Measurements from ENCODE around the gene ADRA2A.

Gene ADRA2A
- long read RNA-seq, donor 1, partial matches to known transcripts: 0 of 1 reads
- long read RNA-seq, donor 1, other reads (novel, unspliced or antisense): 0 of 1 reads
- long read RNA-seq, donor 2: 0 reads
- long read RNA-seq, donor 3, partial matches to known transcripts: 0 of 4 reads
- long read RNA-seq, donor 3, other reads (novel, unspliced or antisense): 0 of 4 reads
- long read RNA-seq, donor 4, partial matches to known transcripts: 0 of 1 reads
- long read RNA-seq, donor 4, other reads (novel, unspliced or antisense): 0 of 1 reads
- long read RNA-seq, donor 5, partial matches to known transcripts: 0 of 3 reads
- long read RNA-seq, donor 5, other reads (novel, unspliced or antisense): 0 of 3 reads
- long read RNA-seq, donor 6, partial matches to known transcripts: 0 of 4 reads
- long read RNA-seq, donor 6, other reads (novel, unspliced or antisense): 0 of 4 reads
- long read RNA-seq, donor 7, transcript ADRA2A-201 (1 exons, 3,745 nt): major isoform, 10 of 10 reads
- long read RNA-seq, donor 7, partial matches to known transcripts: 0 of 10 reads
- long read RNA-seq, donor 7, other reads (novel, unspliced or antisense): 0 of 10 reads
- long read RNA-seq, donor 8, partial matches to known transcripts: 0 of 4 reads
- long read RNA-seq, donor 8, other reads (novel, unspliced or antisense): 0 of 4 reads

DNA sequence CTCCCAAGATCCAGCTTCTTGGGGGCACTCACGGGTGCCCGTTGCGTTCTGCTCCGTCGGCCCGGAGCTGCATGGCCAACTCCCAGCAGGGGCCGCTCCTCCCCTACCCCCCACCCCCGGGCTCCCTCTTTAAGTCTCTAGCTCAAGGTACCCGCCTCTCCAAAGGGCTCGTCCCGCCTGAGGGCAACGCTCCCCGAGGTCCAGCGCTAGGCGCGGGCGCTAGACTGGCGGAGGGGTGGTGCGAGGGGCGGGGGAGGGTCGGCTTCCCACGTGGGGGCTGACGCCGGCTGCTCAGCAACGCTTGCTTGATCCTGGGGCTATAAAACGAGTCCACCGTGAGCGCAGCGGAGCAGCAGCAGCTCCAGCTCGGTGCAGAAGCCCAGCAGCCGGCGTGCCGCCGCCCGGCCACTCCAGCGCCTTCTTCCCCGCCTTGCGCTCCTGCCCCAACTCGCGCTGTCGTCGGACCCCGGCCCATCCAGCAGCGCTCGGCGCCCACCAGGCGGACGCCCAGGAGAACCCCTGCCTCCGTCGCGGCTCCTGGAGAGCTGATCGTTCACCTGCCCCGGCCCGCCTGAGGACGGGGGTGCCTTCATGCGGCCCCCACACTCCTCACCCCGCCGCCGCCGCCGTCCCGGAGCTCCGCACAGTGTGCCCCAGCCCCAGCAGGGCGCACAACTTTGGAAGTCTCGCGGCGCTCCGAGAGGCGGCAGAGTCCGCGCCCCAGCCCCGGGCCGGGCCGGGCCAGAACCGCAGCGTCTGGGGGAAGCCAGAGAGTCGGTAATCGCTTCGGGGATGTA, at the start of gene ADRA2A:
ADRA2A (plus strand) TSS at position 348 of the 797 bp plus-strand sequence. CDS start 968 bp downstream, outside the sequence.
- DNase-seq: peak; percentile 65

DNA sequence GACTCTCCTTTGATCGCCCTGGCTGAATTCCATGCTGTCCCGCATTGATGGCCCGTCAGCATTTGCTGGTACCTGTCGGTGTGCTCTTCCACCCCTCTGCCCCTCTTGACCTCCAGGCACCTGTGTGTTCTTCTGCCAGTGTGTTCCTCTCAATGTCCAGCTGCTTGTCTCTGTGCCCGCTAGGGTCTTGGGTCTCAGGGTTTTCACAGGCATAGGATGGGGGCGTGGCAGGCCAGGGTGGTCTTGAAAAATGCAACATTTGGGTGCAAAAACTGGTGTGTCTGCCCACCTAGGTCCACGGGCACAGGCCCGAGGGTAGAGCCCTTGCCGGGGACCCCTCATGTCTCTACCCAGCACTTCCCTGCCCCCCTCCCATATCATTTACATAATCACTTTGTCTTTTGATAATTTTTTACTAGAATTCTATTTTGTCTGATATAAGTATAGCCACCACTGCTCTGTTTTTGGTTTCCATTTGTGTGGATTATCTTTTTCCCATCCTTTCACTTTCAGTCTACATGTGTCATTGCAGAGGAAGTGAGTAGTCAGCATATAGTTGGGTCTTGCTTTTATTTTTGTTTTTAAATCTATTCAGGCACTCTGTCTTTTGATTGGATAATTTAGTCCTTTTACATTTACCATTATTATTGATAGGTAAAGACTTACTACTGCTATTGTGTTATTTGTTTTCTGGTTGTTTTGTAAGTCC, 46.6 kb upstream of the ADRA2A start:
- DNase-seq: no peak

DNA sequence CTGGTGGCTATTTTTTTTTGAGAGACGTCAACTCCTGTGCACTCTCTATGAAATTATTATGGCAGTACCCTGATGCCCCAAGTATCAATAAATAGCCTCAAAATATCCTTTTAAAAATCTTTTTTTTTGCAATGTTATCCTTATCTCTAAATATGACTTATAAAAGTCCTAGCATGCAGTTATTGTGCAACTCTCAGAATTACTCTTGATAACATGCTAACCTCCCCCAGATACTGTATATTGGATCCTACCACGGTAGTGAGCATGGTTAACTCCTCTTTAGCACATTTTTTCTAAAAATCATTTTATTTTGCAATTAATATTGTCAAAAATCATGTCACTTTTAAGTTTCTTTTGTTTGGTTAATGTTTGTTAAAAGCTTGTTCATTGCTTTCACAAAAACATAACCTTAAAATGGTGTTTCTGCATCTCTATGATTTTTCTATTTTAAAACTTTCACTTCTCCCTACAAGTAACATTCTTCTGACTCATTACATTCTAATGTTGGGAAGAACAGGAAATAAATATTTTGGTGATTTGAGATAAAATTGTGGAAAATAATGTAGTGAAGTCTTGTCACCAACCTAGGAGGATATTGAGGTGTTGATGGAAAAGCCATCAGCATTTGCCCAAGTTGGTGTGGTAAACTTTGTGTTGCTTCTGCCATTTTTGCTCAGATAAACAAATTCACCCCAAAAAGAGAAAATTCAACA, 42.1 kb upstream of the ADRA2A start:
- DNase-seq: no peak

DNA sequence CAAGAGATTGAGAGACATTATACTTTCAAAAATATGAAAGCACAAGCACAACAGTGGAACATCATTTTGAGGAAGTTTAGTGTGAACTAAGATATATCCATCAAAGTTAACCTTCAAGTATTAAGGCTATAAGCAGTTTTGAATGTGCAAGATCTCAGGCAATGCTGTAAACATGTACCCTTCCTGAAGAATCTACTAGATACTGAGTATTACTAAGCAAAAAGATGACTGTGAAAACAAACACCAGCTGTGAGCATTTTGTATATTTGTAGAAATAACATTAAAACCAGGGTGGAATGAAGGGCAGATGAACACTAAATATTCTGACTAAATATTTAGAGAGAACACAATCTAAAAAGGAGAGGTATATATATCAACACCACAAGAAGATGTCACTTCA, 41.3 kb upstream of the ADRA2A start:
- no peak for DNase-seq

DNA sequence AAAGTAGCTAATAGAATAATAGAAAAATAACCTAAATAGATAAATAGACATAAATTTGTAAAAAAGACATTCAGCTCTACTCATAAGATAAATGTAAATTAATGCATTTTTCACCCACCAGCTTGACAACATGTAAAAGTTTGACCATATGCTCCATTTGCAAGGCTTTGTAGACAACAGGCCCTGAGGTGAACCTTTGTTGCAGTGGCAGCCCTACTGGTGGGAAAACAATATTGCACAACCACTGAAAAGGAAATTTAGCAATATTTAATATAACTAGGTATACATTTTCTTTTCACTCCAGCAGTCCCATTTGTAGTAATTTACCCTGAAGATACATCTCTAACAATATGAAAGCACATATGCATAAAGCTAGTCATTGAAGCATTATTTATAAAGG, 39.0 kb upstream of the ADRA2A start:
- no peak for DNase-seq

DNA sequence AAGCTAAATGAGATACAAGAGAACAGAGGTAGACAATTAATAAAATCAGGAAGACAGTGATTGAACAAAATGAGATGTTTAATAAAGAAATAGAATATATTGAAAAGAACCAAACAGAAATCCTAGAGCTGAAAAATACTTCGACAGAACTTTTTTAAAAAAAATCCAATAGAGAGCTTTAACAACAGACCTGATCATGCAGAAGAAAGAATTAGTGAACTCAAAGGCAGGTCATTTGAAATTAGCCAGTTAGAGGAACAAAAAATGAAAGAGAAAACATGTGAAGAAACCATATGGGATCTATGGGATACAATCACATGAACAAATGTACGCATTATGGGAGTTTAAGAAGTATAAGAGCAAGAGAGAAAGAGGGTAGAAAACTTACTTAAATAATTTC, 37.3 kb upstream of the ADRA2A start:
- DNase-seq: no peak

DNA sequence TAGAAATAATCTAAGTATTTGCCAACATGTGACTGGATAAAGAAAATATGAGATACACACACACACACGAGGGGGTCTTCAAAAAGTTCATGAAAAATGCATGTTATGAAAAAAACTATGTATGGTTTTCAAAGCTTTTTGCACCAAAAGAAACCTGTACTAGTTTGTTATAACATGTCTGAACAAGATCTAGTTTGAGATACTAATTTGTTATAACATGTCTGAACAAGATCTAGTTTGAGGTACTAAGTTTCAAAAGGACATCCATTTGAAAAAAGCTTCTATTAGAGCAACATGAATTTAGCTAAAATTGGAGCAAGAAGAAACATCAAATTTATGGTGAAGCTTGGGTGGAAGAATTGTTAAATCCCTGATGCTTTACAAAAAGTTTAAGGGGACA, 19.8 kb upstream of the ADRA2A start:
- no peak for DNase-seq

DNA sequence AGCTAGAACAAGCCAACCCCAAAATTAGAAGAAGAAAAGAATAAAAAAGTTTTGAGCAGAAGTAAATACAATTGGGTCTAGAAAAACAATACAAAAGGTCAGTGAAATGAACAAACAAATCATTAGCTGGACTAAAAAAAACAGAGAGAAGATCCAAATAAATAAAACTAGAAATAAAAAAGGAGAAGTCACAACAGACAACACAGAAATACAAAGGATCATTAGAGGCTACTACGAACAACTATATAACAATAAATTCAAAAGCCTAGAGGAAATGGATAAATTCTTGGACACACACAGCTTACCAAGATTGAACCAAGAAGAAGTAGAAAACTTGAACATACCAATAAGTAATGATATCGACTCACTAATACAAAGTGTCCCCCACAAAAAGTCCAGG, 13.4 kb upstream of the ADRA2A start:
- no peak for DNase-seq

- no peak for DNase-seq
These were observed 4.6 kb upstream of the ADRA2A start for GRCh38 chr10:111072232-111072631.

GRCh38 chr10:111075577-111076185, 1.1 kb upstream of the ADRA2A start:
- no peak for DNase-seq

- peak; percentile 93 for DNase-seq
These were observed 593 bp upstream of the ADRA2A start for GRCh38 chr10:111076191-111076681.

DNA sequence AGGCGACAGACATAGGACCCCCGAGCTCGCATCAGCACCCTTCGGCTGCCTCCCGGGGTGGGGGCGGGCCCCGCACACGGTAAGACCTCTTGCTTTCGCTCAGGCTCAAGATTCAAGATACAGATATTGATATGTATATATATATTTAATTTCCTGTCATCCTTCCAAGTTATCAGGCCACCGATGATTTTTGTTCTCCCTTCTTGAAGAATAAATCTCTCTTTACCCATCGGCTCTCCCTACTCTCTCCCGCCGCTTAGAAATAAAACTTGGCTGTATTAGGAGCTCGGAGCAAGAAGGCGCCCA, 603 bp downstream of the ADRA2A start:
- DNase-seq: no peak

GRCh38 chr10:111077785-111078504, 1.1 kb downstream of the ADRA2A start:
- peak; percentile 70 for DNase-seq

GRCh38 chr10:111078505-111079185, 1.8 kb downstream of the ADRA2A start:
- DNase-seq: peak; percentile 53

DNA sequence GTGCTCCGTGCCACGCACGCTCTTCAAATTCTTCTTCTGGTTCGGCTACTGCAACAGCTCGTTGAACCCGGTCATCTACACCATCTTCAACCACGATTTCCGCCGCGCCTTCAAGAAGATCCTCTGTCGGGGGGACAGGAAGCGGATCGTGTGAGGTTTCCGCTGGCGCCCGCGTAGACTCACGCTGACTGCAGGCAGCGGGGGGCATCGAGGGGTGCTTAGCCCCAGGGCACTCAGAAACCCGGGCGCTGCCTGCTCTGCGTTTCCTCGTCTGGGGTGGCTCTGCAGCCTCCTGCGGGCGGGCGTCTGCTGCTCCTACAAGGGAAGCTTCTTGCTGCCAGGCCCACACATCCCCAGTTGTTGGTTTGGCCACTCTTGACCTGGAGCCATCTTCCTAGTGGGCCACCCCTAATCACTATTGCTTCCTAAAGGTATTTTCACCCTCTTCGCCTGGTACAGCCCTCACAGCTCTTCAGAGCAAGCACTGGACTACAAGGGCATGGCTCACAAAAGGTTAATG, 2.5 kb downstream of the ADRA2A start:
- peak; percentile 48 for DNase-seq

GRCh38 chr10:111079781-111080180, 3.0 kb downstream of the ADRA2A start:
- no peak for DNase-seq

- DNase-seq: no peak
These were observed 3.4 kb downstream of the ADRA2A start for GRCh38 chr10:111080224-111080623.

GRCh38 chr10:111081595-111081994, 4.8 kb downstream of the ADRA2A start:
- DNase-seq: no peak

GRCh38 chr10:111082102-111082975, 5.5 kb downstream of the ADRA2A start:
- DNase-seq: no peak
